Cardiac muscle cell (in vitro differentiated cells and primary cell): ENCODE results near the gene SNX13. TPM values are rescaled to one million over a fixed set of nuclear protein-coding genes. Genes with fewer than 3 reads are reported as not detected.

ENCODE experiments used
- DNase-seq, 2 donors: peaks; one replicate each; pipeline versions ENCODE4 v3.0.0 to v3.0.0-alpha.2; 2010 to 2017; ENCODE audit warnings: low read depth in 1 of 2, low spot score in 1 of 2
- H3K27ac ChIP-seq: fragments of 200-600 bp; sonication (generic); 2 replicates; pipeline ENCODE4 v1.5.1; 2016
- H3K27me3 ChIP-seq: fragments of 200-600 bp; sonication (generic); 2 replicates; pipeline ENCODE4 v1.6.0; 2016; ENCODE audit warnings: control low read depth
- H3K36me3 ChIP-seq: fragments of 200-600 bp; sonication (generic); 2 replicates; pipeline ENCODE4 v1.5.1; 2016; ENCODE audit warnings: control low read depth
- H3K4me1 ChIP-seq: fragments of 200-600 bp; sonication (generic); 2 replicates; pipeline ENCODE4 v1.8.1; 2017; ENCODE audit warnings: low read depth, mild to moderate bottlenecking, mixed run types
- H3K4me3 ChIP-seq: fragments of 200-600 bp; sonication (generic); 2 replicates; pipeline ENCODE4 v1.5.1; 2016; ENCODE audit warnings: mild to moderate bottlenecking
- H3K9me3 ChIP-seq: fragments of 200-600 bp; sonication (generic); 2 replicates; pipeline ENCODE4 v1.5.1; 2017; ENCODE audit warnings: low read depth, mild to moderate bottlenecking, control low read depth
- CTCF ChIP-seq: IDR thresholded peaks from 2 replicates; pipeline ENCODE4 v1.5.1; 2012; ENCODE audit warnings: low read depth, mild to moderate bottlenecking, low read length
- polyA plus RNA-seq: library from polyadenylated mRNA; unstranded; fragments of >200 nt; fragmentation: Nextera tagmentation; extraction: Ambion mirVana; gene quantifications from 2 replicates; pipeline ENCODE4 v1.2.1, GENCODE V29; 2016
- total RNA-seq: library from RNA; depleted of rRNA; stranded (reverse); fragments of >200 nt; gene quantifications from 2 replicates; pipeline ENCODE4 v1.2.3, GENCODE V29; 2016

The SNX13 gene
- total and polyA plus RNA-seq, 2 experiments from 2014 or later: 11.0 to 86.8 TPM

GRCh38 chr7:17907014-17907413, 33.3 kb downstream of the SNX13 start:
- Histone ChIP-seq H3K27me3 (no peaks in the 10 kb centered on the region), H3K36me3 (no peaks in the 10 kb centered on the region), H3K27ac (no peak overlapping the region), H3K9me3 (no peaks in the 10 kb centered on the region), H3K4me1 (peaks cover 12% of the 10 kb centered on the region), H3K4me3 (no peak overlapping the region)
- no peak for DNase-seq
- TF ChIP-seq CTCF: no peak

GRCh38 chr7:17903337-17903736, 37.0 kb downstream of the SNX13 start:
- Histone ChIP-seq H3K27ac (no peak overlapping the region), H3K27me3 (no peaks in the 10 kb centered on the region), H3K9me3 (no peaks in the 10 kb centered on the region), H3K4me1 (peaks cover 12% of the 10 kb centered on the region), H3K4me3 (no peak overlapping the region), H3K36me3 (no peaks in the 10 kb centered on the region)
- TF ChIP-seq CTCF: no peak
- DNase-seq: no peak

- TF ChIP-seq CTCF: no peak
- H3K27ac ChIP-seq: no peak overlapping the region
- DNase-seq: no peak
- no peaks in the 10 kb centered on the region for H3K9me3 ChIP-seq
- no peak overlapping the region for H3K4me3 ChIP-seq
- H3K36me3 ChIP-seq: no peaks in the 10 kb centered on the region
- peaks cover 12% of the 10 kb centered on the region for H3K4me1 ChIP-seq
- H3K27me3 ChIP-seq: no peaks in the 10 kb centered on the region
Observed at GRCh38 chr7:17902599-17902998, 37.7 kb downstream of the SNX13 start.

- Histone ChIP-seq H3K9me3 (no peaks in the 10 kb centered on the region), H3K27me3 (no peaks in the 10 kb centered on the region), H3K4me3 (no peak overlapping the region), H3K4me1 (peaks cover 12% of the 10 kb centered on the region), H3K36me3 (no peaks in the 10 kb centered on the region), H3K27ac (no peak overlapping the region)
- no peak for TF ChIP-seq CTCF
- DNase-seq: no peak
Observed at GRCh38 chr7:17900464-17900863, 39.8 kb downstream of the SNX13 start.

GRCh38 chr7:17898111-17898510, 42.2 kb downstream of the SNX13 start:
- Histone ChIP-seq H3K4me1 (peaks cover 5% of the 10 kb centered on the region), H3K4me3 (no peak overlapping the region), H3K36me3 (no peaks in the 10 kb centered on the region), H3K27me3 (no peaks in the 10 kb centered on the region), H3K27ac (no peak overlapping the region), H3K9me3 (no peaks in the 10 kb centered on the region)
- no peak for DNase-seq
- TF ChIP-seq CTCF: no peak

GRCh38 chr7:17887286-17887685, 53.0 kb downstream of the SNX13 start:
- TF ChIP-seq CTCF: no peak
- H3K27me3 ChIP-seq: no peaks in the 10 kb centered on the region
- DNase-seq: no peak
- no peaks in the 10 kb centered on the region for H3K9me3 ChIP-seq
- H3K36me3 ChIP-seq: peaks cover 12% of the 10 kb centered on the region
- H3K27ac ChIP-seq: no peak overlapping the region
- no peak overlapping the region for H3K4me3 ChIP-seq
- no peaks in the 10 kb centered on the region for H3K4me1 ChIP-seq
